ENCODE measurements around the gene NEUROG3. TPM values are rescaled to one million over a fixed set of nuclear protein-coding genes. Genes with fewer than 3 reads are reported as not detected.

Gene NEUROG3
- total RNA-seq, 1 experiment from 2014 or later = not detected

DNA sequence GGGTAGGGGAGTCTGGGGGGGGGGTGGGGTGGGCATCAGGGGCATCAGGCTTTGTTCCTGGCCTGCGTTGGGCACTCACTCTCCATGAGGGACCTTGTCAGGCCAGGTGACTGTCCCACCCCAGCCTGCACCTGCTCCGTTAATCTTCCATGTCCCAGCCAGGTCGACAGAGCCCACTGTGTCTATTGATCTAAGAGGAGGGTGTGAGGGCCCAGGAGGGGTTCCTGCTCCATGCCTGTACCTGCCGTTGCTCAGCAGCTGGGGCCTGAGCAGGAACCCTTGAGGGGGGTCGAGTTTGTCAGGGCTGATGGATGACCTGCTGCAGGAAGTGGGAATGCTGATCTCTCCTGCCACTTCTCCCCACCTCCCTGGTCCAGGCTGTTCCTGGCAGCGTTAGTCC, 18.6 kb downstream of the NEUROG3 start:
- CTCF ChIA-PET = interaction anchor here (1.2 to 1.4 kb wide), 2 partner anchors 48 to 139 kb away, joined by 4 to 6 read pairs; no protein-coding TSS in a partner anchor
- BruUV-seq (replicated peaks) = no TSS peak
- H3K27me3 Mint-ChIP-seq (ENCODE audit: insufficient read depth, unreplicated experiment) = peaks cover 39% of the 10 kb centered on the region

DNA sequence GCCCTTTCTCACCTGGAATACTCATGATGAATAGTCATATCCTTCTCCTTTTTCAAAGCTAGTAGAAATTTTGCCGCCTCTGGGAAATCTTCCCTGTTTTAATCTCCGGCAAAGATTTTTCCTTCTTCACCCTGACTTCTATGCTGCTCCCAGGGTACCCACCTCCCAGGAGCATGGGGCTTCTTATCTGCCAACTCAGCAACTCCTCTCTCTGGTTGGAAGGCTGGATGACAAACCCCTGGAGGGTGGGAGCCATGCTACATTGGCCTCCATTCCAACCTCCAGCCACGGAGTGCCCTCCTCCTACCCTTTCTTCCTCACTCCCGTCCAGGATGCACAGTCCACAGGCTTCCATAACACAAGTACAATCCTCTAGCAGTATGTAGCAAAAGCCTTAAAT, 19.9 kb downstream of the NEUROG3 start:
- TF ChIP-seq, protein P1, sequence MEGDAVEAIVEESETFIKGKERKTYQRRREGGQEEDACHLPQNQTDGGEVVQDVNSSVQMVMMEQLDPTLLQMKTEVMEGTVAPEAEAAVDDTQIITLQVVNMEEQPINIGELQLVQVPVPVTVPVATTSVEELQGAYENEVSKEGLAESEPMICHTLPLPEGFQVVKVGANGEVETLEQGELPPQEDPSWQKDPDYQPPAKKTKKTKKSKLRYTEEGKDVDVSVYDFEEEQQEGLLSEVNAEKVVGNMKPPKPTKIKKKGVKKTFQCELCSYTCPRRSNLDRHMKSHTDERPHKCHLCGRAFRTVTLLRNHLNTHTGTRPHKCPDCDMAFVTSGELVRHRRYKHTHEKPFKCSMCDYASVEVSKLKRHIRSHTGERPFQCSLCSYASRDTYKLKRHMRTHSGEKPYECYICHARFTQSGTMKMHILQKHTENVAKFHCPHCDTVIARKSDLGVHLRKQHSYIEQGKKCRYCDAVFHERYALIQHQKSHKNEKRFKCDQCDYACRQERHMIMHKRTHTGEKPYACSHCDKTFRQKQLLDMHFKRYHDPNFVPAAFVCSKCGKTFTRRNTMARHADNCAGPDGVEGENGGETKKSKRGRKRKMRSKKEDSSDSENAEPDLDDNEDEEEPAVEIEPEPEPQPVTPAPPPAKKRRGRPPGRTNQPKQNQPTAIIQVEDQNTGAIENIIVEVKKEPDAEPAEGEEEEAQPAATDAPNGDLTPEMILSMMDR (IDR thresholded peaks at IDR 0.05; ENCODE audit: unreplicated experiment) = no peak
- Mint-ChIP-seq H3K36me3 (ENCODE audit: insufficient read depth, unreplicated experiment) (no peaks in the 10 kb centered on the region), H3K9me3 (ENCODE audit: unreplicated experiment) (peaks cover 23% of the 10 kb centered on the region), H3K4me3 (ENCODE audit: unreplicated experiment) (no peak overlapping the region), H3K27me3 (ENCODE audit: insufficient read depth, unreplicated experiment) (peaks cover 39% of the 10 kb centered on the region), H3K27ac (ENCODE audit: low read depth, unreplicated experiment) (no peak overlapping the region), H3K4me1 (ENCODE audit: insufficient read depth, unreplicated experiment) (no peaks in the 10 kb centered on the region)
- intact Hi-C loops (cut with micrococcal nuclease) = no loop called here
- CTCF ChIA-PET = no interaction called here
- POLR2A ChIA-PET = interaction anchor here (0.6 to 1.4 kb wide), 2 partner anchors 9 to 30 kb away, joined by 3 to 4 read pairs; no protein-coding TSS in a partner anchor
- DNase-seq (ENCODE audit: unreplicated experiment) = no peak
- BruUV-seq (replicated peaks) = no TSS peak

More for the DNA sequence above, 18.6 kb downstream of the NEUROG3 start:
- POLR2A ChIA-PET = no interaction called here
- TF ChIP-seq, protein P1 (IDR thresholded peaks at IDR 0.05; ENCODE audit: unreplicated experiment) = no peak
- H3K4me1 Mint-ChIP-seq (ENCODE audit: insufficient read depth, unreplicated experiment) = no peaks in the 10 kb centered on the region
- H3K36me3 Mint-ChIP-seq (ENCODE audit: insufficient read depth, unreplicated experiment) = no peaks in the 10 kb centered on the region
- no peak for DNase-seq (ENCODE audit: unreplicated experiment)
- intact Hi-C loops (cut with micrococcal nuclease) = no loop called here
- peaks cover 18% of the 10 kb centered on the region for H3K9me3 Mint-ChIP-seq (ENCODE audit: unreplicated experiment)
- no peak overlapping the region for H3K4me3 Mint-ChIP-seq (ENCODE audit: unreplicated experiment)
- no peak overlapping the region for H3K27ac Mint-ChIP-seq (ENCODE audit: low read depth, unreplicated experiment)

DNA sequence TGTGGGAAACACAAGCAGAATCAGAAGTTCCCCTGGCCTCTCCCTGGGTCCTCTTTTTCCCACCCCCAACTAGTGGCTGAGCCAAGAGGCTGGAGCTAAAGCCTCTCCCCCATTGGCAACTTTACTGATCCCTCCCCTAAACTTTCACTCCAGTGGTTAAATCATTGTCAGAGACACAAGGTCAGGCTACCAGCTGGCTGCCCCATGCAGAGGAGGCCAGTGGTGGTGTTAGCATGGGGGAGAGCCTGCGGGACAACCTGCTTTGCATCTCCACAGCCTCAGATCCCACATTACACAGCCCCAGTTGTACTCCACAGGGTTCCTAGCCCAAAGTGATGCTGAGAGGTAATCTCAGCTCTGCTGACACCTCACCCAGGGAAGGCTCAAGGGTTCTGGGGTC, 21.0 kb downstream of the NEUROG3 start:
- BruUV-seq (replicated peaks) = no TSS peak
- H3K36me3 Mint-ChIP-seq (ENCODE audit: insufficient read depth, unreplicated experiment) = no peaks in the 10 kb centered on the region
- H3K4me3 Mint-ChIP-seq (ENCODE audit: unreplicated experiment) = no peak overlapping the region
- peaks cover 34% of the 10 kb centered on the region for H3K9me3 Mint-ChIP-seq (ENCODE audit: unreplicated experiment)
- H3K27me3 Mint-ChIP-seq (ENCODE audit: insufficient read depth, unreplicated experiment) = peaks cover 49% of the 10 kb centered on the region
- H3K4me1 Mint-ChIP-seq (ENCODE audit: insufficient read depth, unreplicated experiment) = no peaks in the 10 kb centered on the region
- TF ChIP-seq, protein P1 (IDR thresholded peaks at IDR 0.05; ENCODE audit: unreplicated experiment) = no peak
- POLR2A ChIA-PET = interaction anchor here (1.4 kb wide), 1 partner anchor 8 kb away, joined by 4 read pairs; no protein-coding TSS in a partner anchor
- H3K27ac Mint-ChIP-seq (ENCODE audit: low read depth, unreplicated experiment) = no peak overlapping the region
- CTCF ChIA-PET = interaction anchor here (1.6 kb wide), 1 partner anchor 85 kb away, joined by 5 read pairs; no protein-coding TSS in a partner anchor
- intact Hi-C loops (cut with micrococcal nuclease) = no loop called here
- no peak for DNase-seq (ENCODE audit: unreplicated experiment)

DNA sequence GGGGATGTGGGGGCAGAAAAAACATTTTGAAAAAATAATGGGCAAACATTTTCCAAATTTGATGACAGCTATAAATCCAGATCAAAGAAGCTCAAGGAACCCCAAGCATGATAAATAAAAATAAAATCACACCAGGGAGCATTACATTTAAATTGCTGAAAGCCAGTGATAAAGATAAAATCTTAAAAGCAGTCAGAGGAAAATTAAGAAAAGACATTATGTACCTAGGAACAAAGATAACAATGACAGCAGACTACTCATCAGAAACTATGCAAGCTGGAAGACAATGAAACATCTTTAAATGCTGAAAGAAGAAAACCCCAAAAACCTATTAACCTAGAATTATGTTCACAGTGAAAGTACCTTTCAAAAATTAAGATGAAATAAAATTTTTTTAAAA, 23.3 kb downstream of the NEUROG3 start:
- CTCF ChIA-PET = no interaction called here
- TF ChIP-seq, protein P1 (IDR thresholded peaks at IDR 0.05; ENCODE audit: unreplicated experiment) = no peak
- H3K27ac Mint-ChIP-seq (ENCODE audit: low read depth, unreplicated experiment) = no peak overlapping the region
- H3K4me3 Mint-ChIP-seq (ENCODE audit: unreplicated experiment) = no peak overlapping the region
- H3K4me1 Mint-ChIP-seq (ENCODE audit: insufficient read depth, unreplicated experiment) = no peaks in the 10 kb centered on the region
- H3K9me3 Mint-ChIP-seq (ENCODE audit: unreplicated experiment) = peaks cover 49% of the 10 kb centered on the region
- no TSS peak for BruUV-seq (replicated peaks)
- H3K36me3 Mint-ChIP-seq (ENCODE audit: insufficient read depth, unreplicated experiment) = no peaks in the 10 kb centered on the region
- POLR2A ChIA-PET = no interaction called here
- DNase-seq (ENCODE audit: unreplicated experiment) = no peak
- intact Hi-C loops (cut with micrococcal nuclease) = no loop called here
- H3K27me3 Mint-ChIP-seq (ENCODE audit: insufficient read depth, unreplicated experiment) = peaks cover 47% of the 10 kb centered on the region
